OCI-LY3 (cell line): ENCODE measurements around the gene SCARB1.

ENCODE experiments used
- CTCF ChIP-seq: fragments of 200-600, 300-600 bp; sonication (generic); IDR thresholded peaks from 2 replicates; pipeline ENCODE4 v1.5.1; 2014; ENCODE audit warnings: antibody characterized with exemption, low read length, low read depth
- EZH2phosphoT487 ChIP-seq: fragments of 200-600 bp; shearing (Covaris generic); IDR thresholded peaks from 2 replicates; pipeline ENCODE4 v1.6.1; 2018; ENCODE audit warnings: antibody characterized with exemption, mixed run types, low read depth

- TF ChIP-seq CTCF (no peak), EZH2phosphoT487 (no peak)
These were observed 118.2 kb downstream of the SCARB1 start for GRCh38 chr12:124745465-124745890.
